ENCODE measurements around the gene ITGA2.

ITGA2 gene

DNA sequence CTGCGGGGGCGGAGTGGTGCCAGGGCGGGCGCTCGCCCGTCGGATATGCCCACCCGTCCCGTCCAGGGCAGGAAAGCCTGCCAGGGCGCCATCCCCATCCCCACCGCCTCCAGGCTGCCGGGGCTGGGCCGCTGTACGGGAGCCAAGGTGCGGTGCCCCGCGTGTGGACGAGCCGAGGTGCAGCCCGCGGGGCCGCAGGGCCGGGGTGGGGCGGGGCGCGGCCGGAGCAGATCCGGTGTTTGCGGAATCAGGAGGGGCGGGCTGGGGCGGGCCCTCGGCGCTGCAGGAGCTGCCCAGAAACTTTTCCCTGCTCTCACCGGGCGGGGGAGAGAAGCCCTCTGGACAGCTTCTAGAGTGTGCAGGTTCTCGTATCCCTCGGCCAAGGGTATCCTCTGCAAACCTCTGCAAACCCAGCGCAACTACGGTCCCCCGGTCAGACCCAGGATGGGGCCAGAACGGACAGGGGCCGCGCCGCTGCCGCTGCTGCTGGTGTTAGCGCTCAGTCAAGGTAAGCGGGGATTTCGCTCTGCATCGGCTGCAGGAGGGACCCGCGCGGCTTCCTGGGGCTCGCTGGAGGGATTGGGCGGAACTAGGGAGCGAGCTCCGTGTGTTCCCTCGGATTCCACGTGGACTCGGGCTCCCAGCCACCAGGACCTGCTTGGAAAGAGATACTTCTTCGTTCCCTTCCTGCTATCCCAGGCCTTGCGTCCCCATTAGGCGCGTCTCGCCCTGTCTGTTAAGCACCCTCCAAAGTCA lies at the start of gene ITGA2:
Gene ITGA2 (plus strand): TSS at position 328 of the 756 bp plus-strand sequence. CDS start 117 bp downstream, at position 445.
- H3K27me3 ChIP-seq (ENCODE audit: control insufficient read depth in 1 of 2, insufficient read depth in 2 of 2, low read length in 2 of 2) = no peaks in the 10 kb centered on the region
- peak within 1 kb of the TSS; percentile 77 to 86 for H3K9ac ChIP-seq (ENCODE audit: low read depth in 1 of 2, low read length in 2 of 2)
- no peak within 1 kb of the TSS for H3K27ac ChIP-seq (ENCODE audit: low read depth, low read length)
- peak within 1 kb of the TSS; percentile 83 to 96 for H3K4me3 ChIP-seq (ENCODE audit: low read depth in 1 of 2, low read length in 2 of 2)
- no peaks in the 10 kb centered on the region for H3K36me3 ChIP-seq (ENCODE audit: control insufficient read depth in 1 of 2, insufficient read depth in 2 of 2, low read length in 2 of 2)
- peaks cover 20 to 21% of the 10 kb centered on the region in 2 donors for H3K4me1 ChIP-seq (ENCODE audit: control insufficient read depth in 1 of 2, insufficient read depth in 2 of 2, low read length in 2 of 2)
- H3K9me3 ChIP-seq (ENCODE audit: control insufficient read depth in 1 of 2, low read length in 2 of 2) = no peaks in the 10 kb centered on the region

DNA sequence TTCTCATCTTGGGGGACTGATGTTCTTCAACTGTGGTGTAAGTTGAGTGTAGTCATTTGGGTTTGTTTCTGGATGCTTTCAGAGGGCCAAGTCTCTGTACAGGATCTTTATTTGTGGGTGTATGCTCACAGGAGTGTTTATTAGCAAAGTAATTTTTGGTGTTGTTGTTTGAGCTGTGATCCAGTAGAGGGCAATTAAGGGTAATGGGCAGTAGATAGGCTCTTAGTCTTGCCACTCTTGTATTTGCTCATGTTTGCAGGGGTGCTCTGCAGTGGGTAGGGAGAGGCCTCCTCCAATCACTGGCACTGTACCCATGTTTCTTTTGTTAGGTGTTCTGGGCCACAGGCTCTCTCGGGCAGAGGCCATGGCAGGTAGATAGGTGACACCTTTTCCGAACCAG lies 45.9 kb upstream of the ITGA2 start:
- Histone ChIP-seq H3K27ac (ENCODE audit: low read depth, low read length) (no peak overlapping the region), H3K27me3 (ENCODE audit: control insufficient read depth in 1 of 2, insufficient read depth in 2 of 2, low read length in 2 of 2) (no peaks in the 10 kb centered on the region), H3K36me3 (ENCODE audit: control insufficient read depth in 1 of 2, insufficient read depth in 2 of 2, low read length in 2 of 2) (peaks cover 0 to 3% of the 10 kb centered on the region in 2 donors), H3K4me3 (ENCODE audit: low read depth in 1 of 2, low read length in 2 of 2) (no peak overlapping the region), H3K9ac (ENCODE audit: low read depth in 1 of 2, low read length in 2 of 2) (no peak overlapping the region), H3K9me3 (ENCODE audit: control insufficient read depth in 1 of 2, low read length in 2 of 2) (no peaks in the 10 kb centered on the region), H3K4me1 (ENCODE audit: control insufficient read depth in 1 of 2, insufficient read depth in 2 of 2, low read length in 2 of 2) (peaks cover 4 to 6% of the 10 kb centered on the region in 2 donors)

DNA sequence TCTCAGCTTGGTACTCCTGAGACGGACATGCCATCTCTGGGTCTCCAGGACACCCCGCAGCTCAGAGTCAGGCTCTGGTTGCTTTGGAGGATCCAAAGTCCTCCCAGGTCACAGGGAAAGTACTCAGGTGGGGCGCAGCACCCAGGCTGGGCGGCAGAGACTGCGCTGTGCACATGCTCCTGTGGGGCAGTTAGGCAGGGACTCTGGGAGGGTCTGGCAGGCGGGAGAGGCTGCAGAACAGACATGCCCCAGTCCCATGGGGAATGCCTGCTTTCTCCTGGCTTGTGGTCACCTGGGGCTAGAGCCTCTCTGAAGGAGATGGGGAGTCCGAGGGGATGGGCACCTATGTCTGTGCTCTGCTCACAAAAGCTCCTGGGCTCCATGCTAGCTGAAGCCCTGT lies 45.3 kb upstream of the ITGA2 start:
- Histone ChIP-seq H3K4me3 (ENCODE audit: low read depth in 1 of 2, low read length in 2 of 2) (no peak overlapping the region), H3K27me3 (ENCODE audit: control insufficient read depth in 1 of 2, insufficient read depth in 2 of 2, low read length in 2 of 2) (no peaks in the 10 kb centered on the region), H3K36me3 (ENCODE audit: control insufficient read depth in 1 of 2, insufficient read depth in 2 of 2, low read length in 2 of 2) (peaks cover 0 to 3% of the 10 kb centered on the region in 2 donors), H3K9ac (ENCODE audit: low read depth in 1 of 2, low read length in 2 of 2) (no peak overlapping the region), H3K9me3 (ENCODE audit: control insufficient read depth in 1 of 2, low read length in 2 of 2) (no peaks in the 10 kb centered on the region), H3K27ac (ENCODE audit: low read depth, low read length) (no peak overlapping the region), H3K4me1 (ENCODE audit: control insufficient read depth in 1 of 2, insufficient read depth in 2 of 2, low read length in 2 of 2) (peaks cover 4 to 11% of the 10 kb centered on the region in 2 donors)

DNA sequence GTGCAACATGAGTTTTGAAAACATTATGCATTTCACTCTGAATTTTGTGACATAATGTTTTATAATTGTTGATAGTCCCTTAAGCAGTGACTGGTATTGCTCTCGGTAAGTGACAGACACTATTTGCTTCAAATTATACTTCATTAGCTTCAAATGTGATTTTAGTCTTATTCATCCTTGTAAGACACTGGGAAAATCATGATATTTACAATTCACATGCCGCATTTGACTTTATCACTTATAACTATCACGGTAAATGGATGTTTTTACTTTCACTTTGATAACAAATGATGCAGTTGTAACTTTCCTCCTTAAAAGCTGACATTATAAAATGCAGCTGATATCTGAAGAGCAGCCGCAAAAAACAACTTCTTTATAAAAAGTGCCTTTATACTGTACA lies 44.1 kb upstream of the ITGA2 start:
- no peaks in the 10 kb centered on the region for H3K9me3 ChIP-seq (ENCODE audit: control insufficient read depth in 1 of 2, low read length in 2 of 2)
- H3K9ac ChIP-seq (ENCODE audit: low read depth in 1 of 2, low read length in 2 of 2) = no peak overlapping the region
- H3K36me3 ChIP-seq (ENCODE audit: control insufficient read depth in 1 of 2, insufficient read depth in 2 of 2, low read length in 2 of 2) = peaks cover 0 to 3% of the 10 kb centered on the region in 2 donors
- H3K27ac ChIP-seq (ENCODE audit: low read depth, low read length) = no peak overlapping the region
- H3K4me1 ChIP-seq (ENCODE audit: control insufficient read depth in 1 of 2, insufficient read depth in 2 of 2, low read length in 2 of 2) = peaks cover 4 to 12% of the 10 kb centered on the region in 2 donors
- peak overlapping the region in 1 of 2 donors; percentile 30 for H3K4me3 ChIP-seq (ENCODE audit: low read depth in 1 of 2, low read length in 2 of 2)
- no peaks in the 10 kb centered on the region for H3K27me3 ChIP-seq (ENCODE audit: control insufficient read depth in 1 of 2, insufficient read depth in 2 of 2, low read length in 2 of 2)

DNA sequence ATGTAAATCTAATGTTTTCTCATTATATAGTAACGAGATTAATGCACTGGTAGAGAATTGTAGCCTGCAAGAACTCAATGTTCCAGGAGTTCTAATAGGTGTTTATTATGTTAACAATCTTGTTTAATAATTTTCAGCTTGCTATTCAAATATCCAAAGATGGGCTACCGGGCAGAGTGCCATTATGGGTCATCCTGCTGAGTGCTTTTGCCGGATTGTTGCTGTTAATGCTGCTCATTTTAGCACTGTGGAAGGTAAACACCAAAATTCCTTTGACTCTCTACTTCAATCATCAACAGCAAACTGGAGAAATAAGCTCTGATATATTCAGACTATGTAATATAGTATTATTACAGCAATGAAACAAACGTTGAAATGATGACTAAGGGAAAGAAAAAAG lies 41.9 kb upstream of the ITGA2 start:
- Histone ChIP-seq H3K27me3 (ENCODE audit: control insufficient read depth in 1 of 2, insufficient read depth in 2 of 2, low read length in 2 of 2) (no peaks in the 10 kb centered on the region), H3K9ac (ENCODE audit: low read depth in 1 of 2, low read length in 2 of 2) (no peak overlapping the region), H3K4me3 (ENCODE audit: low read depth in 1 of 2, low read length in 2 of 2) (no peak overlapping the region), H3K27ac (ENCODE audit: low read depth, low read length) (no peak overlapping the region), H3K9me3 (ENCODE audit: control insufficient read depth in 1 of 2, low read length in 2 of 2) (no peaks in the 10 kb centered on the region), H3K36me3 (ENCODE audit: control insufficient read depth in 1 of 2, insufficient read depth in 2 of 2, low read length in 2 of 2) (no peaks in the 10 kb centered on the region), H3K4me1 (ENCODE audit: control insufficient read depth in 1 of 2, insufficient read depth in 2 of 2, low read length in 2 of 2) (peaks cover 4 to 12% of the 10 kb centered on the region in 2 donors)

DNA sequence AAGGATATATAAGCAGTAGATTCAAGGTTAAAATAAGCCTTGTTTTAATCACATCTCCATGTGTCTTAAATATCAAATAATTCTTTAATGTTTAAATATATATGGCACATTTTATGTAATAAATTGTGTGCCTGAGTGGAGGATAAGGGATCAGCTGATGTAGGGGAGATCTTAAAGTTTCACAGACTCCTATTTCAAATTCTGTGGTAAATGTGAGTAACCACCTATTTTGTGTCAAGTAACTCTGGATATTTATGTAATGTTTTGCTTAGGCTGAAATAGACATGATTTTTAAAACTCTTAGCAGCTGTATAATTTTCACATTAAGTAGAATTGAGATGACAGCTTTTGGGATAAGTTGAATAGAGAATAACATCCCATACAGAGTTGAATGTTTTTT lies 41.3 kb upstream of the ITGA2 start:
- Histone ChIP-seq H3K27me3 (ENCODE audit: control insufficient read depth in 1 of 2, insufficient read depth in 2 of 2, low read length in 2 of 2) (no peaks in the 10 kb centered on the region), H3K27ac (ENCODE audit: low read depth, low read length) (no peak overlapping the region), H3K9ac (ENCODE audit: low read depth in 1 of 2, low read length in 2 of 2) (no peak overlapping the region), H3K4me3 (ENCODE audit: low read depth in 1 of 2, low read length in 2 of 2) (no peak overlapping the region), H3K9me3 (ENCODE audit: control insufficient read depth in 1 of 2, low read length in 2 of 2) (no peaks in the 10 kb centered on the region), H3K36me3 (ENCODE audit: control insufficient read depth in 1 of 2, insufficient read depth in 2 of 2, low read length in 2 of 2) (no peaks in the 10 kb centered on the region), H3K4me1 (ENCODE audit: control insufficient read depth in 1 of 2, insufficient read depth in 2 of 2, low read length in 2 of 2) (peaks cover 4 to 12% of the 10 kb centered on the region in 2 donors)

DNA sequence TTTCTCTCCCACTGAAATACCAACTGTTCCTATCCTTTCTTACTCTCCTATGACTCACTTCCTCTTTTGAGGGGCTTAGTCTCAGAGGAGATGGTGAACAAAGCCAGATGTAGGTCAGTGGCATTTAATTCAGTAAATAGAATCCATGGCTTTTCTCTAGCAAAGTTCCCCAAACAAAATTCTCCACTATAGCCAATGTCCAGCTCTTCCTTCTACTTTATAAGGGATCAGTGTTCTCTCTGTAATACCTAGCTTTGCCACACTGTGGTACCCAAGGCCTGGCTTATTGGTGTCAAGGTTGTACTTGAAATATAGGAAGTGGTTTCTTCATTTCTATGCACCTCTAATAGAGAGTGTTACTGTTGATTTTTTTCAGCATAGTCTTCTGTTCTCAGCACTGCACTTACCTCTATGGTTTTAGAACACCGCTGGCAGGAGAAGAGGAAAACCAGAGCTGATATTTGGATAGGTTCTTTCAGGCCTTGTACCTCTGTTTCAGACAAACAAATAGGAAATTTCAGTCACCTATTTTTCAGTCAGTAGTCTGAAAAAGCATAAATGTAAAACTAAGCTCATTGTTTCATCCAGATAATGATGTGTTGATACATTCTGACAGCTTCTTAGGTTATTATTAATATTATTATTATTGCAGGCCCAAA lies 40.6 kb upstream of the ITGA2 start:
- H3K4me3 ChIP-seq (ENCODE audit: low read depth in 1 of 2, low read length in 2 of 2) = no peak overlapping the region
- peaks cover 4 to 12% of the 10 kb centered on the region in 2 donors for H3K4me1 ChIP-seq (ENCODE audit: control insufficient read depth in 1 of 2, insufficient read depth in 2 of 2, low read length in 2 of 2)
- no peak overlapping the region for H3K9ac ChIP-seq (ENCODE audit: low read depth in 1 of 2, low read length in 2 of 2)
- no peaks in the 10 kb centered on the region for H3K9me3 ChIP-seq (ENCODE audit: control insufficient read depth in 1 of 2, low read length in 2 of 2)
- no peaks in the 10 kb centered on the region for H3K36me3 ChIP-seq (ENCODE audit: control insufficient read depth in 1 of 2, insufficient read depth in 2 of 2, low read length in 2 of 2)
- H3K27ac ChIP-seq (ENCODE audit: low read depth, low read length) = no peak overlapping the region
- H3K27me3 ChIP-seq (ENCODE audit: control insufficient read depth in 1 of 2, insufficient read depth in 2 of 2, low read length in 2 of 2) = no peaks in the 10 kb centered on the region

DNA sequence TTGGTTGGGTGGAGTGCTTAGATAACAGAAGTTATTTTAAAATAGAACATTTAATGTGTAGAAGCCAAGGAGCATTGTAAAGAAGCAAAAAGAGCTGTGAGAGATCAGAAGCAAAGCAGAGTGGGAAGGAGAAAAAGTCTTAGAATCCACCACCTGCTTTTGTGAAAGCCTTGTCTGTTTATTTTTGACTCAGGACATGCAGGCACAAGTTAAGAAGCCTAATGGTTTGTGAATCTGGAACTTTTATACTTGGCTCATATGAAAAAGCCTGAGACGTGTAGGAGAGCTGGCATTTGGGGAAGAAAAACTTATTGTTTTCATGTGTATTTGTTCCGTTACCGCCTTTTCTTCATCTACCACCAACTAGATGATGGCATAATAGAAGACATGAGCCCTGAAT lies 38.5 kb upstream of the ITGA2 start:
- Histone ChIP-seq H3K27me3 (ENCODE audit: control insufficient read depth in 1 of 2, insufficient read depth in 2 of 2, low read length in 2 of 2) (no peaks in the 10 kb centered on the region), H3K4me1 (ENCODE audit: control insufficient read depth in 1 of 2, insufficient read depth in 2 of 2, low read length in 2 of 2) (peaks cover 4 to 6% of the 10 kb centered on the region in 2 donors), H3K36me3 (ENCODE audit: control insufficient read depth in 1 of 2, insufficient read depth in 2 of 2, low read length in 2 of 2) (no peaks in the 10 kb centered on the region), H3K27ac (ENCODE audit: low read depth, low read length) (no peak overlapping the region), H3K9ac (ENCODE audit: low read depth in 1 of 2, low read length in 2 of 2) (no peak overlapping the region), H3K4me3 (ENCODE audit: low read depth in 1 of 2, low read length in 2 of 2) (no peak overlapping the region), H3K9me3 (ENCODE audit: control insufficient read depth in 1 of 2, low read length in 2 of 2) (no peaks in the 10 kb centered on the region)

DNA sequence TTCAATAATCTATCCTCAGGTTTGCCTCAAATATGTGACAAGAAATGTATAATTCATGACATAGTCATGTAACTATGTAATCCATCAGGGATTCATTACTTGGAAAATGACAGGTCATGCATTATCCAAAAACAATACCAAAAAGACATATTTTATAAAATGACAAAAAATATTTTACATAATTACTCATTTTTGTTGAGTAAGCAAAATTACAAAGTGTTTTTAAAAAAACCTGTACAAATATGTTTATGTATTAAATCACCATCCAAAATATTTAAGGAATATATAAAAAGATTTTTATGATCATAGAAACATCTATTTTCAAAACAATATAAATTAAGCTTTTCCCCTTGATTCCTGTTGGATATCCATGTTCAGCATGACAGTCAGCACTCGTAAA lies 36.7 kb upstream of the ITGA2 start:
- H3K27me3 ChIP-seq (ENCODE audit: control insufficient read depth in 1 of 2, insufficient read depth in 2 of 2, low read length in 2 of 2) = no peaks in the 10 kb centered on the region
- H3K9me3 ChIP-seq (ENCODE audit: control insufficient read depth in 1 of 2, low read length in 2 of 2) = no peaks in the 10 kb centered on the region
- no peak overlapping the region for H3K9ac ChIP-seq (ENCODE audit: low read depth in 1 of 2, low read length in 2 of 2)
- H3K4me1 ChIP-seq (ENCODE audit: control insufficient read depth in 1 of 2, insufficient read depth in 2 of 2, low read length in 2 of 2) = peaks cover 9 to 16% of the 10 kb centered on the region in 2 donors
- no peaks in the 10 kb centered on the region for H3K36me3 ChIP-seq (ENCODE audit: control insufficient read depth in 1 of 2, insufficient read depth in 2 of 2, low read length in 2 of 2)
- no peak overlapping the region for H3K4me3 ChIP-seq (ENCODE audit: low read depth in 1 of 2, low read length in 2 of 2)
- H3K27ac ChIP-seq (ENCODE audit: low read depth, low read length) = no peak overlapping the region

DNA sequence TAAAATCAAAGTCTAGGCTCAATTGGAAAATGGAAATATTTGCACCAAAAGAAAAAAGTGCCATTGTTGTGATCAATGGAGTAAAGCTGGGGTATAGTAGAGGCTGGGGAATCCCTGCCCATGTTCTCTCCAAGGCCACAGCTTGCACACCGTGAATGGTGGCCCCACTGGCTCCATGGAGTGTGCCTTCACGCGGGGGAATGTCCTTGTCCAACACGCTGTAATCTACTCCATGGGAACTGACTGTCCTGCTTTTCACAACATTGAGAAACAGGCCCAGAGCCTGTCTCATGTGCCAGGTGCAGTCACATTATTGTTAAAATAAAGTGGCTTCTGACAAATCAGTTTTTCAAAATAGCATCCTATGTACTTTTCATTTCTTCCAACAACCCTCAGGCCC lies 33.1 kb upstream of the ITGA2 start:
- Histone ChIP-seq H3K9me3 (ENCODE audit: control insufficient read depth in 1 of 2, low read length in 2 of 2) (no peaks in the 10 kb centered on the region), H3K4me1 (ENCODE audit: control insufficient read depth in 1 of 2, insufficient read depth in 2 of 2, low read length in 2 of 2) (peaks cover 9% of the 10 kb centered on the region in 2 donors), H3K4me3 (ENCODE audit: low read depth in 1 of 2, low read length in 2 of 2) (no peak overlapping the region), H3K36me3 (ENCODE audit: control insufficient read depth in 1 of 2, insufficient read depth in 2 of 2, low read length in 2 of 2) (no peaks in the 10 kb centered on the region), H3K27me3 (ENCODE audit: control insufficient read depth in 1 of 2, insufficient read depth in 2 of 2, low read length in 2 of 2) (no peaks in the 10 kb centered on the region), H3K27ac (ENCODE audit: low read depth, low read length) (no peak overlapping the region), H3K9ac (ENCODE audit: low read depth in 1 of 2, low read length in 2 of 2) (no peak overlapping the region)

Data from duodenal mucosa (tissue), 2 donors.